ENCODE measurements around the gene PPP2R2C.
A peak's percentile ranks its signal among the peaks of the same experiment; 100 is the strongest.

DNA sequence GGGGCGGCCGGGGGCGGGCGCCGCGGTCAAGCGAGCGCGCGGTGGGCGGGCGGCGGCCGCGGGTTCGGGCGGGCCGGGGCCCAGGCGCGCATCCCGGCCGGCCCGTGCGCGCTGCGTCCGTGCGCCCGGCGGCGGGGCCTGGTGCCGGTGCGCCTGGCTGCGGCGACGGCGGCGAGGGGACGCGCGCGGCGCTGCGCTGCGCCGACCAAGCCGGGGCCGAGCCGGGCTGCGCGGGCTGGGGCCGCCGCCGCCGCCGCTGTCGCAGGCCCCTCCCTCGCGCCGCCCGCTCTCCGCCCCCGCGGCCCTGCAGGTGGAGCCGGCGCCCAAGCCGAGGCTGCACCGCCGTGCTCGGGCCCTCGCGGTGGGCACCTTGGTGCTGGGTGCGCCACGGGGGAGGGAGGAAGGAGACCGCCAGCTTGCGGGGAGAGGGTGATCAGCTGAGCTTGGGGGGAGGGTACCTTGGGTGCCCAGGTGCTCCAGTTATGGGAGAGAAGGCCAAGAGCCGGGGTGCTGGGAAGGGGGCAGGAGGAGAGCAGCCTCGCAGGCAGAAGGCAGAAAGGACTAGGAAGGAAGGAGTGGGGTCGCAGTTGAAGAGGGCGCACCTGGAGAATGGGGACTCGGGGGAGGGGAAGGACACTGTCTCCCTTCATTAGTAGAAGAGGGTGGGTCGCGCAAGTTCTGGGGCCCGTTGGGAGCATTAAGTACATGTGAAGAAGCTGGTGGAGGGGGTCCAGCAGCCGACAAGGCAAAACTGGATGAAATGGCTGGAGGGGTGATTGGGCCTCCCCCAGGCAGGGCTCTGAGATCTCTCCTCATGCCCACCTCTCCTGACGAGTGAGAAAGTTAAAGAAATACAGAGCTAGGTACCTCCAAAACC is at the start of gene PPP2R2C:
- TF ChIP-seq, protein P1, sequence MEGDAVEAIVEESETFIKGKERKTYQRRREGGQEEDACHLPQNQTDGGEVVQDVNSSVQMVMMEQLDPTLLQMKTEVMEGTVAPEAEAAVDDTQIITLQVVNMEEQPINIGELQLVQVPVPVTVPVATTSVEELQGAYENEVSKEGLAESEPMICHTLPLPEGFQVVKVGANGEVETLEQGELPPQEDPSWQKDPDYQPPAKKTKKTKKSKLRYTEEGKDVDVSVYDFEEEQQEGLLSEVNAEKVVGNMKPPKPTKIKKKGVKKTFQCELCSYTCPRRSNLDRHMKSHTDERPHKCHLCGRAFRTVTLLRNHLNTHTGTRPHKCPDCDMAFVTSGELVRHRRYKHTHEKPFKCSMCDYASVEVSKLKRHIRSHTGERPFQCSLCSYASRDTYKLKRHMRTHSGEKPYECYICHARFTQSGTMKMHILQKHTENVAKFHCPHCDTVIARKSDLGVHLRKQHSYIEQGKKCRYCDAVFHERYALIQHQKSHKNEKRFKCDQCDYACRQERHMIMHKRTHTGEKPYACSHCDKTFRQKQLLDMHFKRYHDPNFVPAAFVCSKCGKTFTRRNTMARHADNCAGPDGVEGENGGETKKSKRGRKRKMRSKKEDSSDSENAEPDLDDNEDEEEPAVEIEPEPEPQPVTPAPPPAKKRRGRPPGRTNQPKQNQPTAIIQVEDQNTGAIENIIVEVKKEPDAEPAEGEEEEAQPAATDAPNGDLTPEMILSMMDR (conservative IDR thresholded peaks at IDR 0.05; ENCODE audit: low read depth in 2 of 2), result 0 out of 4 replicates have a peak, but pooled peaks of 1 of the 2 experiments have one; percentile 2
- TF ChIP-seq EZH2phosphoT487 (IDR thresholded peaks at IDR 0.05; ENCODE audit: unreplicated experiment) (no peak), EZH2 (IDR thresholded peaks at IDR 0.05; ENCODE audit: low read depth, unreplicated experiment) (peak; percentile 36), ZNF331 (CRISPR knock-in tag; IDR thresholded peaks at IDR 0.05; ENCODE audit: low read depth) (no peak), STAT1 (IDR thresholded peaks at IDR 0.05; ENCODE audit: unreplicated experiment) (no peak), JUNB (IDR thresholded peaks at IDR 0.05; ENCODE audit: unreplicated experiment) (no peak), POLR2AphosphoS5 (IDR thresholded peaks at IDR 0.05; ENCODE audit: low read depth) (peak; percentile 50), CREB1 (CRISPR knock-in tag; IDR thresholded peaks at IDR 0.05; ENCODE audit: low read depth) (no peak), NANOG (IDR thresholded peaks at IDR 0.05; ENCODE audit: borderline replicate concordance) (no peak)
- TF ChIP-seq, protein P2, sequence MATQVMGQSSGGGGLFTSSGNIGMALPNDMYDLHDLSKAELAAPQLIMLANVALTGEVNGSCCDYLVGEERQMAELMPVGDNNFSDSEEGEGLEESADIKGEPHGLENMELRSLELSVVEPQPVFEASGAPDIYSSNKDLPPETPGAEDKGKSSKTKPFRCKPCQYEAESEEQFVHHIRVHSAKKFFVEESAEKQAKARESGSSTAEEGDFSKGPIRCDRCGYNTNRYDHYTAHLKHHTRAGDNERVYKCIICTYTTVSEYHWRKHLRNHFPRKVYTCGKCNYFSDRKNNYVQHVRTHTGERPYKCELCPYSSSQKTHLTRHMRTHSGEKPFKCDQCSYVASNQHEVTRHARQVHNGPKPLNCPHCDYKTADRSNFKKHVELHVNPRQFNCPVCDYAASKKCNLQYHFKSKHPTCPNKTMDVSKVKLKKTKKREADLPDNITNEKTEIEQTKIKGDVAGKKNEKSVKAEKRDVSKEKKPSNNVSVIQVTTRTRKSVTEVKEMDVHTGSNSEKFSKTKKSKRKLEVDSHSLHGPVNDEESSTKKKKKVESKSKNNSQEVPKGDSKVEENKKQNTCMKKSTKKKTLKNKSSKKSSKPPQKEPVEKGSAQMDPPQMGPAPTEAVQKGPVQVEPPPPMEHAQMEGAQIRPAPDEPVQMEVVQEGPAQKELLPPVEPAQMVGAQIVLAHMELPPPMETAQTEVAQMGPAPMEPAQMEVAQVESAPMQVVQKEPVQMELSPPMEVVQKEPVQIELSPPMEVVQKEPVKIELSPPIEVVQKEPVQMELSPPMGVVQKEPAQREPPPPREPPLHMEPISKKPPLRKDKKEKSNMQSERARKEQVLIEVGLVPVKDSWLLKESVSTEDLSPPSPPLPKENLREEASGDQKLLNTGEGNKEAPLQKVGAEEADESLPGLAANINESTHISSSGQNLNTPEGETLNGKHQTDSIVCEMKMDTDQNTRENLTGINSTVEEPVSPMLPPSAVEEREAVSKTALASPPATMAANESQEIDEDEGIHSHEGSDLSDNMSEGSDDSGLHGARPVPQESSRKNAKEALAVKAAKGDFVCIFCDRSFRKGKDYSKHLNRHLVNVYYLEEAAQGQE (IDR thresholded peaks at IDR 0.05; ENCODE audit: unreplicated experiment), result no peak
- TF ChIP-seq, protein P3, sequence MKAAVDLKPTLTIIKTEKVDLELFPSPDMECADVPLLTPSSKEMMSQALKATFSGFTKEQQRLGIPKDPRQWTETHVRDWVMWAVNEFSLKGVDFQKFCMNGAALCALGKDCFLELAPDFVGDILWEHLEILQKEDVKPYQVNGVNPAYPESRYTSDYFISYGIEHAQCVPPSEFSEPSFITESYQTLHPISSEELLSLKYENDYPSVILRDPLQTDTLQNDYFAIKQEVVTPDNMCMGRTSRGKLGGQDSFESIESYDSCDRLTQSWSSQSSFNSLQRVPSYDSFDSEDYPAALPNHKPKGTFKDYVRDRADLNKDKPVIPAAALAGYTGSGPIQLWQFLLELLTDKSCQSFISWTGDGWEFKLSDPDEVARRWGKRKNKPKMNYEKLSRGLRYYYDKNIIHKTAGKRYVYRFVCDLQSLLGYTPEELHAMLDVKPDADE (IDR thresholded peaks at IDR 0.05), result no peak

All from GM23338 (cell line).